Dendritic cell treated with granulocyte-macrophage colony-stimulating factor and Interleukin-4, amounts not matched to agents 40 ng/mL and 50 ng/mL, for 4 days (primary cell): ENCODE data around the gene ABLIM2.

Experiments used
- H3K27ac Mint-ChIP-seq: one replicate; pipeline ENCODE4 v1.8.0; 2022; ENCODE audit warnings: mild to moderate bottlenecking, mixed read lengths
- H3K27me3 Mint-ChIP-seq: one replicate; pipeline ENCODE4 v1.8.0; 2022; ENCODE audit warnings: mild to moderate bottlenecking, mixed read lengths
- H3K36me3 Mint-ChIP-seq: one replicate; pipeline ENCODE4 v1.8.0; 2022; ENCODE audit warnings: low read depth, mixed read lengths
- H3K4me1 Mint-ChIP-seq: one replicate; pipeline ENCODE4 v1.8.0; 2022; ENCODE audit warnings: low read depth, mixed read lengths
- H3K4me3 Mint-ChIP-seq: one replicate; pipeline ENCODE4 v1.8.0; 2022; ENCODE audit warnings: mild to moderate bottlenecking, moderate library complexity, mixed read lengths
- H3K9me3 Mint-ChIP-seq: one replicate; pipeline ENCODE4 v1.8.0; 2022; ENCODE audit warnings: mixed read lengths
- intact Hi-C: fragments of 100-400 bp; cut with micrococcal nuclease; formaldehyde crosslinking; loops from one replicate; pipeline ENCODE4 v1.15.0; 2022

ABLIM2 gene

GRCh38 chr4:8158710-8159536 lies at the start of gene ABLIM2:
TSS of gene ABLIM2 (minus strand) at chr4:8158813. CDS start at chr4:8158689, 124 bp downstream.
- Mint-ChIP-seq H3K27me3 (peaks cover 79% of the 10 kb centered on the region), H3K4me1 (peaks cover 22% of the 10 kb centered on the region), H3K27ac (peak within 1 kb of the TSS; percentile 79), H3K4me3 (peak within 1 kb of the TSS; percentile 96), H3K36me3 (peaks cover 6% of the 10 kb centered on the region), H3K9me3 (no peaks in the 10 kb centered on the region)
- intact Hi-C loops = no loop called here

- no peaks in the 10 kb centered on the region for H3K27me3 Mint-ChIP-seq
- no peaks in the 10 kb centered on the region for H3K9me3 Mint-ChIP-seq
- peaks cover 93% of the 10 kb centered on the region for H3K36me3 Mint-ChIP-seq
- intact Hi-C loops = loop anchor here (2.0 kb wide), 1 partner anchor 13 kb away; no protein-coding TSS in a partner anchor
- no peak overlapping the region for H3K4me3 Mint-ChIP-seq
- H3K27ac Mint-ChIP-seq = no peak overlapping the region
- peaks cover 83% of the 10 kb centered on the region for H3K4me1 Mint-ChIP-seq
Observed at GRCh38 chr4:8207314-8207713, 48.7 kb upstream of the ABLIM2 start.

GRCh38 chr4:8205749-8206611 lies 47.4 kb upstream of the ABLIM2 start:
- Mint-ChIP-seq H3K4me1 (peaks cover 92% of the 10 kb centered on the region), H3K27ac (peak overlapping the region; percentile 15), H3K4me3 (peak overlapping the region; percentile 24), H3K27me3 (no peaks in the 10 kb centered on the region), H3K36me3 (peaks cover 94% of the 10 kb centered on the region), H3K9me3 (no peaks in the 10 kb centered on the region)
- intact Hi-C loops = loop anchor here (2.0 kb wide), 1 partner anchor 15 kb away; no protein-coding TSS in a partner anchor

GRCh38 chr4:8205241-8205707 lies 46.7 kb upstream of the ABLIM2 start:
- no peak overlapping the region for H3K4me3 Mint-ChIP-seq
- peaks cover 98% of the 10 kb centered on the region for H3K36me3 Mint-ChIP-seq
- H3K27me3 Mint-ChIP-seq = no peaks in the 10 kb centered on the region
- no peak overlapping the region for H3K27ac Mint-ChIP-seq
- intact Hi-C loops = no loop called here
- H3K4me1 Mint-ChIP-seq = peaks cover 95% of the 10 kb centered on the region
- no peaks in the 10 kb centered on the region for H3K9me3 Mint-ChIP-seq

GRCh38 chr4:8204576-8205227 lies 46.1 kb upstream of the ABLIM2 start:
- intact Hi-C loops = no loop called here
- peak overlapping the region; percentile 57 for H3K27ac Mint-ChIP-seq
- no peaks in the 10 kb centered on the region for H3K9me3 Mint-ChIP-seq
- H3K4me3 Mint-ChIP-seq = peak overlapping the region; percentile 2
- peaks cover 89% of the 10 kb centered on the region for H3K4me1 Mint-ChIP-seq
- H3K36me3 Mint-ChIP-seq = peaks cover 98% of the 10 kb centered on the region
- no peaks in the 10 kb centered on the region for H3K27me3 Mint-ChIP-seq

DNA sequence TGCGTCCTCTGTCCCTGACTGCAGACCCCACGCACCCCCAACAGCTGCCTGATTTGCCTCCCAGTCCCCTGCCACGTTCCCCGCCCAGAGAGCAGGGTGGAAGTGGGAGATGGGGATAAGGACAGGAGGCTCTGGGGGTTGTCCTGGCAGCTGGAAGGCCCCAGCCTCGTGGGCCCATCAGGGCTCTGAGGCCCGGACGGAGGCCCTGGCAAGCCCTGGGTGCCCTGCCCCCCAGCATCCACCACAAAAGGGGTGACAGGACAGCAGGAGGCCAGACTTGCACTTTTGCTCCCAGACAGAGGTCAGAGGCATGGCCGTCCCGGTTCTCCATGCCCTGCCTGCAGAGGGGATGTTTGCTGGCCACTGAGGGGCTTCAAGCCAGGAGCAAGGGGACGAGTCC lies 45.2 kb upstream of the ABLIM2 start:
- Mint-ChIP-seq H3K4me3 (no peak overlapping the region), H3K9me3 (no peaks in the 10 kb centered on the region), H3K4me1 (peaks cover 88% of the 10 kb centered on the region), H3K27me3 (no peaks in the 10 kb centered on the region), H3K36me3 (peaks cover 95% of the 10 kb centered on the region), H3K27ac (no peak overlapping the region)
- intact Hi-C loops = no loop called here

DNA sequence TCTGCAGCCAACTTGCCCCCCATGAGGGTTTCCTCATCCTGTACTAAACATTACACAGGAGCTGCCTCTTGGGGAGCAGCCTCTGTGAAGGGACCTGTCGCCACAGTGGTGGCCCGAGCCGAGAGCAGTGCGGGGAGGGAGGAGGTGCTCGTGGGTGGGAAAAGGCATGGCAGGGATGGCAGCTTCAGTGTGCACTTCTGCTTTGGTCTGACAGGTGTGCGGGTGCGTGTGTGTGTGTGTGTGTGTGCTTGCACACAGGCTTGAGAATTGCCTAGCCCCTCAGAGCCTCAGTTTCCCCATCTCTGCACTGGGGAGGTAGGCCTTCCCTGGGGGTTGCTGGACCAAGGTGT lies 44.4 kb upstream of the ABLIM2 start:
- intact Hi-C loops = no loop called here
- Mint-ChIP-seq H3K36me3 (peaks cover 88% of the 10 kb centered on the region), H3K4me3 (peak overlapping the region; percentile 94), H3K4me1 (peaks cover 88% of the 10 kb centered on the region), H3K27me3 (no peaks in the 10 kb centered on the region), H3K27ac (no peak overlapping the region), H3K9me3 (no peaks in the 10 kb centered on the region)

GRCh38 chr4:8202108-8203051 lies 43.8 kb upstream of the ABLIM2 start:
- Mint-ChIP-seq H3K36me3 (peaks cover 81% of the 10 kb centered on the region), H3K9me3 (no peaks in the 10 kb centered on the region), H3K4me3 (peak overlapping the region; percentile 94), H3K27me3 (no peaks in the 10 kb centered on the region), H3K27ac (peak overlapping the region; percentile 92), H3K4me1 (peaks cover 90% of the 10 kb centered on the region)
- intact Hi-C loops = no loop called here

DNA sequence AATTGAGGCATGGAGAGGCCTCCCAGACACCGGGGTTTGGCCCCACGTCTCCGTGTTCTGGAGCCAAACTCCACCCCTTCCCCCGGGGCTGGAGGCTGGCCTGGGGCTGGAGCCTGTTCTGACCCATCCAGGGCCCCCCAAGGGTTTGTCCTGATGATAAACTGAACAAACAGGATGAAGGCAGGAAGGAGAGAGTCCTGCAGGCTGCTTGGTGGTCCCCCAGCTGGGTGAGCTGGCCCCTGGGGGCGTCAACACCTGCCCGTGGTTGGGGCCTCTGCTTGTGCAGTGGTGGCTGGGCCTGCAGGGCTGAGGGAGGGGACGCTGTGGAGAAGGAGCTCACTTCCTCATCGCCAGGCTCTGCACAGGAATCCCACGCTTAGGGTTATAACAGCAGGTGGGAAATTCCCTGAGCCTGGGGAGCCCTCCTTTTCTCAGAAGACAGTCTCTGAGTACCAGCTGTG lies 42.7 kb upstream of the ABLIM2 start:
- Mint-ChIP-seq H3K27ac (peak overlapping the region; percentile 92), H3K4me1 (peaks cover 90% of the 10 kb centered on the region)
- intact Hi-C loops = no loop called here

DNA sequence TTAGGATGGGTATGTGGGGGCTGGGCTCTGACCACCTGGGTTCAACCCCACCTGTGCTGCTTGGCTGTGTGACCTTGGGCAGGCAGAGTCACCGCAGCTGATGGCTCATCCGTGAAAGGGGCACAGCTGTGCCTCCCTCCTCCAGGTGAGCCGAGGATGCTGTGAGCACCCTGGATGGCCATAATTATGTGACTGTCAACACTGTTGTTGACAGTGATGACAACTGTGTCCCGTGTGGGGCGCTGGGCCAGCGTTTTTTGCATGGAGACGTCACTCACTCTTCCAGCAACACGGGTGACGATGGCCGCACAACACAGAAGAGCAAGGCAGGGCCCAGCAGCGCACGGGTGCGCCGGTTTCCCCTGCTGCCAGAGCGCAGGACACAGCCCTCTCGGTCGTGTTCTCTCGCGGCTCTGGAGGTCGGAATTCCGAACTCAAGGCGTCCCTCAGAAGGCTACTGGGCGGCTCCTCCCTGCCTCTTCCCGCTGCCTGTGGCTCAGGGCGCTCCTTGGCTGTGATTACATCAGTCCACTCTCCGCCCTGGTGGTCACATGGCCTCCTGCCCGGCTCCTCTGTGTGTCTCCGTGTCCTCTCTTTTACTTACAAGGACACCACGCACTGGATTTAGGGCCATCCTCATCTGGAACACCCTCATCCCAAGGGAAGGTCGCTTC lies 41.8 kb upstream of the ABLIM2 start:
- Mint-ChIP-seq H3K27me3 (peaks cover 8% of the 10 kb centered on the region), H3K27ac (peak overlapping the region; percentile 92), H3K4me1 (peaks cover 86% of the 10 kb centered on the region), H3K9me3 (no peaks in the 10 kb centered on the region), H3K36me3 (peaks cover 62% of the 10 kb centered on the region), H3K4me3 (peak overlapping the region; percentile 94)
- intact Hi-C loops = no loop called here

More for the DNA sequence above, 42.7 kb upstream of the ABLIM2 start:
- peak overlapping the region; percentile 94 for H3K4me3 Mint-ChIP-seq
- H3K27me3 Mint-ChIP-seq = peaks cover 3% of the 10 kb centered on the region
- no peaks in the 10 kb centered on the region for H3K9me3 Mint-ChIP-seq
- peaks cover 71% of the 10 kb centered on the region for H3K36me3 Mint-ChIP-seq

GRCh38 chr4:8199594-8200301 lies 41.1 kb upstream of the ABLIM2 start:
- H3K27me3 Mint-ChIP-seq = peaks cover 15% of the 10 kb centered on the region
- peaks cover 55% of the 10 kb centered on the region for H3K36me3 Mint-ChIP-seq
- H3K4me1 Mint-ChIP-seq = peaks cover 85% of the 10 kb centered on the region
- H3K27ac Mint-ChIP-seq = peak overlapping the region; percentile 92
- peak overlapping the region; percentile 94 for H3K4me3 Mint-ChIP-seq
- intact Hi-C loops = loop anchor here (1.0 kb wide), 1 partner anchor 8 kb away; no protein-coding TSS in a partner anchor
- H3K9me3 Mint-ChIP-seq = no peaks in the 10 kb centered on the region
